ENCODE measurements around the gene MAGED2. TPM values are rescaled to one million over a fixed set of nuclear protein-coding genes. Genes with fewer than 3 reads are reported as not detected.

The MAGED2 gene
- total RNA-seq, 4 donors from 2014 or later, result 108 to 681 (median 164) TPM

GRCh38 chrX:54819201-54819600 lies 11.7 kb downstream of the MAGED2 start:
- DNase-seq, result no peak
- Histone ChIP-seq H3K27me3 (no peaks in the 10 kb centered on the region), H3K36me3 (no peaks in the 10 kb centered on the region), H3K27ac (no peak overlapping the region), H3K4me1 (no peaks in the 10 kb centered on the region), H3K4me3 (no peak overlapping the region), H3K9me3 (no peaks in the 10 kb centered on the region)
- intact Hi-C loops (cut with DNase I; ENCODE audit: low total_unique reads), result no loop called here
- TF ChIP-seq POLR2A (IDR thresholded peaks at IDR 0.05), result no peak
- no peak for TF ChIP-seq CTCF (IDR thresholded peaks at IDR 0.05)

GRCh38 chrX:54820737-54821136 lies 13.2 kb downstream of the MAGED2 start:
- Histone ChIP-seq H3K9me3 (no peaks in the 10 kb centered on the region), H3K36me3 (no peaks in the 10 kb centered on the region), H3K4me1 (no peaks in the 10 kb centered on the region), H3K4me3 (no peak overlapping the region), H3K27ac (no peak overlapping the region), H3K27me3 (no peaks in the 10 kb centered on the region)
- TF ChIP-seq CTCF (IDR thresholded peaks at IDR 0.05), result no peak
- no peak for TF ChIP-seq POLR2A (IDR thresholded peaks at IDR 0.05)
- no peak for DNase-seq
- intact Hi-C loops (cut with DNase I; ENCODE audit: low total_unique reads), result no loop called here

GRCh38 chrX:54821310-54821709 lies 13.8 kb downstream of the MAGED2 start:
- H3K4me3 ChIP-seq, result no peak overlapping the region
- no peaks in the 10 kb centered on the region for H3K27me3 ChIP-seq
- no peaks in the 10 kb centered on the region for H3K9me3 ChIP-seq
- DNase-seq, result no peak
- H3K36me3 ChIP-seq, result no peaks in the 10 kb centered on the region
- H3K27ac ChIP-seq, result no peak overlapping the region
- no peak for TF ChIP-seq CTCF (IDR thresholded peaks at IDR 0.05)
- no peak for TF ChIP-seq POLR2A (IDR thresholded peaks at IDR 0.05)
- intact Hi-C loops (cut with DNase I; ENCODE audit: low total_unique reads), result no loop called here
- H3K4me1 ChIP-seq, result no peaks in the 10 kb centered on the region

- intact Hi-C loops (cut with DNase I; ENCODE audit: low total_unique reads), result no loop called here
These were observed 16.6 kb downstream of the MAGED2 start for GRCh38 chrX:54824195-54824594.

GRCh38 chrX:54824722-54825121 lies 17.2 kb downstream of the MAGED2 start:
- no peak overlapping the region for H3K4me3 ChIP-seq
- TF ChIP-seq CTCF (IDR thresholded peaks at IDR 0.05), result no peak
- TF ChIP-seq POLR2A (IDR thresholded peaks at IDR 0.05), result no peak
- no peaks in the 10 kb centered on the region for H3K27me3 ChIP-seq
- H3K9me3 ChIP-seq, result no peaks in the 10 kb centered on the region
- intact Hi-C loops (cut with DNase I; ENCODE audit: low total_unique reads), result no loop called here
- no peaks in the 10 kb centered on the region for H3K4me1 ChIP-seq
- DNase-seq, result no peak
- H3K27ac ChIP-seq, result no peak overlapping the region
- H3K36me3 ChIP-seq, result no peaks in the 10 kb centered on the region

More at GRCh38 chrX:54824195-54824594, 16.6 kb downstream of the MAGED2 start:
- Histone ChIP-seq H3K27ac (no peak overlapping the region), H3K27me3 (no peaks in the 10 kb centered on the region), H3K4me1 (no peaks in the 10 kb centered on the region), H3K4me3 (no peak overlapping the region), H3K9me3 (no peaks in the 10 kb centered on the region), H3K36me3 (no peaks in the 10 kb centered on the region)
- TF ChIP-seq CTCF (IDR thresholded peaks at IDR 0.05) (no peak), POLR2A (IDR thresholded peaks at IDR 0.05) (no peak)
- no peak for DNase-seq
